Measurements from ENCODE around the gene SLAIN2. TPM values are rescaled to one million over a fixed set of nuclear protein-coding genes. Genes with fewer than 3 reads are reported as not detected.

Gene SLAIN2
- total RNA-seq, 1 experiment from 2014 or later: 35.8 TPM

DNA sequence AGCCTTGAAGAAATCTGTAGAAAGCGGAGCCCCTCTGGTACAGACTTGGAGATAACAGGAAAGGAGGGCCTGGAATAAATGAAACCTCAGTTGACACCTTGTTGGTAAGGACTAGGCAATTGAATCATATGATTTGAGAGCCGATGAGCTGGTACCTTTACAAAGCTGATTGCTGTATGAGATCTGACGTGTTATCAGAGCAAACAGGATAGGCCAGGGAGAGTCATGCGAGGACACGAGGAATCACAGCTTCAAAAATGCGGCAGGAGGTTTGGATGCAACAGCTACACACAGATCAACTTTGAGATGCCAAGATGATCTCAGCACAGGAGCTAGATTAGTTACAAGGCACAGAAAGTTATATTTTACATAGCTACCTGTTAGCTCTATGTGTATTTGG is 134.4 kb downstream of the SLAIN2 start (continued):
- TF ChIP-seq OVOL2 (CRISPR knock-in tag; IDR thresholded peaks at IDR 0.05; ENCODE audit: borderline replicate concordance) (no peak), NR3C1 (CRISPR knock-in tag; conservative IDR thresholded peaks at IDR 0.05; ENCODE audit: low read depth) (no peak), NR2C2 (CRISPR knock-in tag; IDR thresholded peaks at IDR 0.05) (no peak), GRHL2 (CRISPR knock-in tag; IDR thresholded peaks at IDR 0.05; ENCODE audit: insufficient replicate concordance, severe bottlenecking) (no peak)
- TF ChIP-seq, protein P1, sequence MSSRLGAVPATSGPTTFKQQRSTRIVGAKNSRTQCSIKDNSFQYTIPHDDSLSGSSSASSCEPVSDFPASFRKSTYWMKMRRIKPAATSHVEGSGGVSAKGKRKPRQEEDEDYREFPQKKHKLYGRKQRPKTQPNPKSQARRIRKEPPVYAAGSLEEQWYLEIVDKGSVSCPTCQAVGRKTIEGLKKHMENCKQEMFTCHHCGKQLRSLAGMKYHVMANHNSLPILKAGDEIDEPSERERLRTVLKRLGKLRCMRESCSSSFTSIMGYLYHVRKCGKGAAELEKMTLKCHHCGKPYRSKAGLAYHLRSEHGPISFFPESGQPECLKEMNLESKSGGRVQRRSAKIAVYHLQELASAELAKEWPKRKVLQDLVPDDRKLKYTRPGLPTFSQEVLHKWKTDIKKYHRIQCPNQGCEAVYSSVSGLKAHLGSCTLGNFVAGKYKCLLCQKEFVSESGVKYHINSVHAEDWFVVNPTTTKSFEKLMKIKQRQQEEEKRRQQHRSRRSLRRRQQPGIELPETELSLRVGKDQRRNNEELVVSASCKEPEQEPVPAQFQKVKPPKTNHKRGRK (CRISPR knock-in tag; IDR thresholded peaks at IDR 0.05; ENCODE audit: borderline replicate concordance): no peak
- TF ChIP-seq, protein P2, sequence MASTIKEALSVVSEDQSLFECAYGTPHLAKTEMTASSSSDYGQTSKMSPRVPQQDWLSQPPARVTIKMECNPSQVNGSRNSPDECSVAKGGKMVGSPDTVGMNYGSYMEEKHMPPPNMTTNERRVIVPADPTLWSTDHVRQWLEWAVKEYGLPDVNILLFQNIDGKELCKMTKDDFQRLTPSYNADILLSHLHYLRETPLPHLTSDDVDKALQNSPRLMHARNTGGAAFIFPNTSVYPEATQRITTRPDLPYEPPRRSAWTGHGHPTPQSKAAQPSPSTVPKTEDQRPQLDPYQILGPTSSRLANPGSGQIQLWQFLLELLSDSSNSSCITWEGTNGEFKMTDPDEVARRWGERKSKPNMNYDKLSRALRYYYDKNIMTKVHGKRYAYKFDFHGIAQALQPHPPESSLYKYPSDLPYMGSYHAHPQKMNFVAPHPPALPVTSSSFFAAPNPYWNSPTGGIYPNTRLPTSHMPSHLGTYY (CRISPR knock-in tag; IDR thresholded peaks at IDR 0.05): no peak

Other genes starting within 250 kb of the SLAIN2 start
- gene TXK, start 207.3 kb upstream of the SLAIN2 start, total RNA-seq (2021): 0.39 to 0.70 TPM (median 0.41 TPM) in 3 replicates
- gene TEC, start 71.7 kb upstream of the SLAIN2 start, total RNA-seq (2021): 8.8 to 10.5 TPM (median 9.2 TPM) in 3 replicates
- 2.1 to 3.0 TPM (median 2.6 TPM) in 3 replicates for gene SLC10A4, start 141.8 kb downstream of the SLAIN2 start, total RNA-seq (2021)
- gene ZAR1, start 148.7 kb downstream of the SLAIN2 start, total RNA-seq (2021): 0.87 to 1.4 TPM (median 0.89 TPM) in 3 replicates